Stimulated activated naive CD8-positive, alpha-beta T cell treated with anti-CD3 and anti-CD28 coated beads, Interleukin-15, Interleukin-2, amounts not matched to agents 100 U/mL and 50 U/mL, for 24 hours (primary cell): ENCODE data around the gene TAF15.
A peak's percentile ranks its signal among the peaks of the same experiment; 100 is the strongest.

Source experiments
- ATAC-seq: fragments of 150-1000 bp; cut with Tn5 transposase; one replicate; pipeline ENCODE4 v1.10.0; 2021
- DNase-seq: peaks from one replicate; pipeline ENCODE4 v3.0.0; 2021

TAF15 gene

DNA sequence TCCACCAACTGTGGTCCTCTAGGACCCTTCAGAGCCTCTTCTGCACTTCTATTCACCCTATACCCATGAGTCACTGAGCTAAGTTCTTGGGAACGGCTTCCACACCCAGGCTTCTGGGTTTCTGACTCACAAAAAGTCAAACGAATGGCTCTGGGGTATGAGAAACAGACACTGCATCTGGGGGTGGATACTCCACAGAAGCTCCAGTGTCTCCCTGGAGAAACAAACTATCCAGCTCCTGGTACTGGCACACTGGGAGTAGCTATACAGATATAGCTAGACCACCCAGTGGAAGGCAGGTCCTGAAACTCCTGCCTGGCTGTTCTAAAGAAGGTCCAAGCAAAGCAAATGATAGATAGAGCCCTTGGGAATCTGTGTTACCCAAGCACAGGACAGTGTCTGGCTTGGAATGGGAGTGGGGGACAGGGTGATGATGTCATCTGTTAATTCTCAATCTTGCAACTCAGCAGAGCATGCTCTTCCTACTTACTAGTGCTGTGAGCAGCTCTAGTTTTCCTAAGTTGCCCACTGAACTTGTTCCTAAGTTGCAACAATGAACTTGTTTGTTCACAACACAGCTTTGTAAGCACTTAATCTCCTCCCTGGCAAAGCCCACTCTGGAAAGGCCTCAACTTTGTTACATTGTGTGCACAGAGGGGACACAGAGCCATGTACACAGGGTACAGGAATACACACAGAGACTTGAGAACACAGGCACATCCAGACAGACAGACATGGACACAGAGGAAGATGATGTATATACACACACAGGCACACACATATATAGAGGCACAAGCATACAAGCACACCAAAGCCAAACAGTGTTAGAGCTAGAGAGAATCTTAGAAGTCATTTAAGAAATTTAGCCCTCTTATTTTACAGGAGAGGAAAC is 20.6 kb upstream of the TAF15 start:
- ATAC-seq (peak; percentile 75), DNase-seq (no peak)

- DNase-seq, result no peak
- no peak for ATAC-seq
Measured at GRCh38 chr17:35790841-35791240, 18.4 kb upstream of the TAF15 start.

- ATAC-seq, result no peak
- DNase-seq, result no peak
Measured at GRCh38 chr17:35791681-35792350, 17.5 kb upstream of the TAF15 start.

DNA sequence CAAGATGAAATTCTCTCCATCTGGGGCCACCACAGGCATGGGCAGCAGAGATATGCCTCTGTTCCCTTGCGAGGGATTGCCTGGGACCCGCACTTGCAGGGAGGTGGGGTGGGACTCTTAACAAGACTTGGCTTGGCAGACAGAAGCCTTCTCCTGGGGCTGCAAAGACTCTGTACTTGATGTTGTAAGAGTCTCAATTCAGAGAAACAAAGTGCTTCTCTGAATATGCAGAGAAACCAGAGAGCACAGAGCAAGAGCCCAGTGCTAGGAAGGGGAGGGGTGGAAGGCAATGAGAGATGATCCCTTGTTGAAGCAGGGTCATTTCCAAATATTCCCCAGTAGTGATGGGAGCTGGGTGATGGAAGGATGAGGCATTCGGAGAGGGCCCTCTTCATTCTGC is 16.0 kb upstream of the TAF15 start:
- no peak for ATAC-seq
- no peak for DNase-seq

DNA sequence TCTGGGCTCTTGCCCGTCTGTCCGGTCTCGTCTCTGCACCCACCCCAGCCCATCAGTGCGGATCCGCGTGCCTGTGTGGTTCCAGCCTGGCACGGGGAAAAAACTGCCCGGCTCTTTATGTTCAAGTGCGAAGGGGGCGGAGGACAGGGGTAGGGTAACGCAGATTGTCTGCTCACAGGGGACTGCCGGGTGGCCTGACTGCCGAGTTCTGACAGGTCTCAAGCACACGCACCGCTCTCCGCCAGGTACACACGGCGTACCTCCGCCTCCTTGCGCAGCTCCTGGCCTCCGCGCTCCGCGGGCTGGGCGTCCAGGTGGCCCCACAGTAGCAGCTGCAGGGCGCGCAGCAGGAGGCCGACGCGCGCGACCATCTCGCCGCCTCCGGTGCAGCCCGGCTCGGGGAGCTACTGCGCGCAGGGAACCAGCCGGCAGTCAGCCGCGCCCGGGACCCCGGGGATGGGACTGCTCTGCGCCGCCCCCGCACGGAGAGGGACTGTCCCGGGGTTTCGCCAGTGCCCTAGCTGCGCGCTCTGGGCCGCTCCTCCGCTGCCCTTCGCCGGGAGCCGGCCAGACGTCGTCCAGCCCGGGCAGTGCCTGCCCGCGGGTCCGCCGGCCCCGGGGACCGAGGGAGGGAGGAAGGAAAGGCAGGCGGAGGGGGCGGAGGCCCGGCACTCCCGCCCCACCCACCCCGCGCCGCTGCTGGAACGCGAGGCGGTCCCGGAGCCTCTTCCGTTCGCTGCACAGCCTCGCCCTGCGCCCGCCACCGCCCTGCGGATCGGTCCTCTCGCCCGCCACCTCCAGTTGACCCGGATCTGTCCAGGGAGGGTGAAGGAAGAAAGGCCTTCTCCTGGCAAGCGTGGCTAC is 14.0 kb upstream of the TAF15 start, which contains the start of gene MMP28:
Gene MMP28 (minus strand): TSS at position 635 of the 864 bp plus-strand sequence. CDS start 264 bp downstream, at position 371.
- DNase-seq, result peak; percentile 61

DNA sequence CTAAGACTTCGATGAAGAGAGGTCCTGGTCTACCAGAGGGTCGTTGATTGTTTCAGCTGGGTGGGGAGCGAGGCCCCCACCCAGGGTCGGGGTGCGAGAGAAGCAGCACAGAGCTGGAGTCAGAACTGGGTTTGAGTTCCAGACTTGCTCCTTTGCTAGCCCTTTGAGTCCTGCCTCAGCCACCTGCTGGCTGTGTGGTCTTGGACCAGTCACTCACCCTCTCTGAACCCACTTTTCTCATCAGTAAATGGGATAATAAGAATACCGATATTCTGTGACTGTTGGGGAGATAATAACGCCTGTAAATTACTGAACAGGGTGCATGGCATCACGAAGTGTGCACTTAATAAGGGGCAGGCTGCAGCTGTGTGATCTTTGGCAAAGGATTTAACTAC is 13.4 kb upstream of the TAF15 start:
- DNase-seq (no peak), ATAC-seq (no peak)

More for the DNA sequence above, 14.0 kb upstream of the TAF15 start, which contains the start of gene MMP28:
- peak; percentile 74 for ATAC-seq

DNA sequence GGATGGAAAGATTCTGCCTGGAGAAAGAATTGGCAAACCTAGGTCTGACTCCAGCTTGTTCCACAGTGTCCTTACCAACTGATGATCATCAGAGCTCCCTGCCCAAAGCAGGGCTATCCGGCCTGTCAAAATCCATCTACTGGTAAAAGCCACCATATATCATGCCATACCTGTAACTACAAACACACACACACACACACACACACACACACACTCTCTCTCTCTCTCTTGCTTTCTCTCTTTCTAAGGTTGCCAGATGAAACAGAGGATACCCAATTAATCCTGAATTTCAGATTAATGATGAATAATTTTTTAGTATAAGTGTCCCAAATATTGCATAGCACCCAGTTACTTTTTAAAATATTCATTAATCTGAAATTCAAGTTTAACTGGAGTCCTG is 12.3 kb upstream of the TAF15 start:
- ATAC-seq, result no peak
- no peak for DNase-seq

DNA sequence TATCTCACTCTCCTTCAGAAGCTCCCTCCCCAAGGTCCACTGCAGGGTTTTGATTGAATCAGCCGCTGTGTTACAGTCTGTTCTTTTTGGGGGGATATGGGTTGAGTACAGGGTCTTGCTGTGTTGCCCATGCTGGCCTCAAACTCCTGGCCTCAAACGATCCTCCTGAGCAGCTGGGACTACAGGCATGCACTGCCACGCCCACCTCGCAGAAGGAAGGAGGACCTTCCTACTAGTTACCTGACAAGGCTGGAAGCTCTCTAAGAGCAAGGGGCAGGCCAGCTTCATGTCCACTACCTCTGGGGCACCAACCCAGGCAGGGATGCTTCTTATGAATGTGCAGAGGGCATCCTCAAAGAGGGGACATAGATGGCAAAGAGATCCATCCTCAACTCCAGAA is 11.9 kb upstream of the TAF15 start:
- no peak for ATAC-seq
- no peak for DNase-seq

GRCh38 chr17:35797918-35798317 is 11.4 kb upstream of the TAF15 start:
- ATAC-seq (no peak), DNase-seq (no peak)

- no peak for DNase-seq
Measured at GRCh38 chr17:35799942-35800341, 9.3 kb upstream of the TAF15 start.

DNA sequence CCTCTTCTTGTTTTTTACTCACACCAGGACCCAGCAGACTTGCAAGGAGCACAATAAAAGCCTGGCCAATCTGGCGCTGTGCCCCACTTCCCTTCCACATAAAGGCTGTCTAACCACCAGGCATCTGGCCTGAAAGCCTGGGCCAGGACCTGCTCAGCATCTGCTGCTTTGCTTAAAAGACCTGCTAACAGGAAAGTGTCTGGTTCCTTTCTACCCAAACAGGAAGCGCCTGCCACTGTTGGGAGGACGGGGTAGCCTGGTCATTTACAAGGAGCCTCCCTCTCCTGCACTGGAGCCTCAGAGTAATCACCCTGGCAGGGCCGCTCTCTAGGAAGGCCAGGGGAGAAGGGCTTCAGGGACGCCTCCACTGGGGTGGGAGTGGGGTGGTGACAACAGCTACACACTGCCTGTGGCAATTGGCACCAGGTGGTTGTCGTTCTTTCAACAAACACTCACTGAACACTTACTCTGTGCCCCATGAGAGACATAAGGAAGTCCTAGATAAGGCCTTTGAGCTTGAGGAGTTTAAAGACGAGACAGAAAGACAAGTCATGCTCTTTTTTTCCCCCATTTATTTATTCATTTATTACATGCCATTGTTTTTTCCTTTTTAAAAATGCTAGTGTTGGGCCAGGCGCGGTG is 7.6 kb upstream of the TAF15 start:
- DNase-seq (no peak), ATAC-seq (no peak)

More at GRCh38 chr17:35799942-35800341, 9.3 kb upstream of the TAF15 start:
- ATAC-seq, result no peak

- DNase-seq, result no peak
- peak; percentile 51 for ATAC-seq
Measured at GRCh38 chr17:35804658-35805192, 4.6 kb upstream of the TAF15 start.

DNA sequence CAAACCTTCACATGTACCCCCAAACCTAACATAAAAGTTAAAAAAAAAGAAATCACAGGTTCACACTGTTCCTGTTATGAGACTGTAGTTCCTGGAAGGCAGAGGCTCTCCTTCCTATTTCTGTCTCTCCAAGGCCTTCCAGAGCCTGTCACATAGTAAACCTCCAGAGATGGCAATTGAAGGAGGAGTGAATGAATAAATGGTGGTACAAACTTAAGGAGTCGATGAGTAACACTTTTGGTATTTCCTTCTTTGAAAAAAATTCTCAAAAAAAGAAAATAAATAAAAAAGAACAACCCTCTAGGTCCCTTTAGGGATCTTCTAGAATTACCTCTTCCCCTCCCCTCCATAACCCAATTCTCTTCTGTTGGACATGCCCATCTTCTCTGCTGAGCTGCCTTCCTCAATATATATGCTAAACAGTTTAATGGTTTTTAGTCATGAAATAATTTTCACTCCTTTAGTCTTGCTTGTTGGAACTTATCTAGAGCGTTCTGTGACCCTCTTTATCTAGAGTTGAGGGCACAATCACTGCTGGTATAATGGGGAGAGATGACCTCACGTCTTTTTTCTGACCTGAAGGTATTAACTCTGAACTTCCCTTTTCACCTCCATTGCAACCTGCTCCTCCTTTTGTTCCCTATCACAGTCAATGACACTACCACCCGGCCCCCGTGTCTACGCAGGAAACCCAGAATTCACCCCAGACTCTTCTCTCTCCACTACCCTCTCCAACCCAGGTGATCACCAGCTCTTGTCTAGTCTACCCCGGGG is 1.7 kb upstream of the TAF15 start:
- ATAC-seq (no peak), DNase-seq (no peak)

DNA sequence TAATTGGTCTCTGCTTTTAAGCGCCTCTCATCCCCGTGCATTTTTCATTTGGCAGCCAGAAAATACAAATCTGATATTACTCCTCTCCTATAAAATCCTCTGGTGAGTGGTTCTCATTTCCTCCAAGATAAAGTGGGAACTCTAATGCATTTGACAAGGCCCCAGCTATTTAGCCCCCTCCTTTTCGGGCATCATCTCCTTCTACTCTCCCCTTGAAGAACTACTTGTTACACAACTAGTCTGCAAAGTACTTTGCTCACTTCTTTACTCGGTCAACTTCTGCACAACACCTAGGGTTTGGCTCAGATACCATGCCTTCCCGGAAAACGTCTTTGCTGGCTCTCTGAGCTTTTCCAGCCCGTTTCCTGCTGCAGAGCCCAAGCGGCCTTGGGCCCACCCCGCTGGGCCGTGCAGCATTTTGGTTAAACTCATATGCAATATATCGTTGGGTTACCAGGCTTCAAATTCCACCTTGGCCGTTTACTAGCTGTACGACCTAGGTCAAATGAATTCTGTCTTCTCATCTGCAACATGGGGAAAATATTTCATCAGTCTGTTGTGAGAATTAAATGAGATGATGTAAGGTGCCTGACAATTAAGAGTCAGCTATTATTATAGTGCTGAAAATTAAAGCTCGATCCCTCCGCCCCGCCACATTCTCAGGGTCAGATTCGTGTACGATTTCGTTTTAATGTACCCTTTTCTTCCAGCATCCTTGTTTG is 883 bp upstream of the TAF15 start:
- no peak for ATAC-seq

GRCh38 chr17:35809855-35810461 is 674 bp downstream of the TAF15 start:
- ATAC-seq (no peak), DNase-seq (no peak)

More for the DNA sequence above, 883 bp upstream of the TAF15 start:
- DNase-seq, result no peak

DNA sequence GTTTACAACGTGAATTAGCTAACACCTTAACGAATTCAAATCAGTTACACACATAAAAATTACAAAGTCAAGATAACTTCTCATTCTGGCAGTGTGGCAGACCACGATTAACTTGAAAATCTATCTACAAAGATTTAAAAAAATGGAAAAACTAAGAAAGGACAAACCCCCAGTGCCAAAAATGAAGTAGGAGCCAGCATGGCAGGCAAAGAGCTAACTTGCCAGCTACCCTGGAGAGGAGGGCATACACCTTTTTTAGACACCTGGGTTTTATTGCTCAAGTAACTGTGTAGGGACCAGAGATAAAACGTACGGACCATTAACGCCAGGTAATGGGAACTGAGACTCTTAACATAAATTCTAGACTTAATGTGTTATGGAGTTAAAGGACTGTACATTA is 2.5 kb downstream of the TAF15 start:
- ATAC-seq (no peak), DNase-seq (no peak)

GRCh38 chr17:35812456-35812855 is 3.2 kb downstream of the TAF15 start:
- DNase-seq, result no peak
- no peak for ATAC-seq

- no peak for ATAC-seq
Measured at GRCh38 chr17:35816723-35817122, 7.4 kb downstream of the TAF15 start.

DNA sequence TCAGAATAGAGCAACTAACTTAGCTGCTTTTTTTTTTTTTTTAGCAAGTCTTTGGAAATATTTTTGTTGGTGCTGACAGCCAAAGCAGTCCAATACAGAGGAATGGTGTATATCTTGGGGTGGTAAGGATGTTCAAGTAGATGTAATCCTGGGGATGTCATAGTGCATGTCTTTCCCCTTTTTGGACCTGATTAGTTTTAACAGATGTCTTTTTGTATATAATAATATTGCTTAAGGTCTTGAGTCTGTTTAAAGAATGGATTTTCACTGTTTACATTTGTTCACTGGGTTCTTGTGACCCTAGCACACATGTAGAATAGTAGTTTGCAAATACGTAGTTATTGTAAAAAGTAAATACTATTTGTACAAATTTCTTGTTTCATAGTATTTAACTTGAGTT is 7.9 kb downstream of the TAF15 start:
- DNase-seq, result no peak
- ATAC-seq, result no peak

More at GRCh38 chr17:35816723-35817122, 7.4 kb downstream of the TAF15 start:
- no peak for DNase-seq

DNA sequence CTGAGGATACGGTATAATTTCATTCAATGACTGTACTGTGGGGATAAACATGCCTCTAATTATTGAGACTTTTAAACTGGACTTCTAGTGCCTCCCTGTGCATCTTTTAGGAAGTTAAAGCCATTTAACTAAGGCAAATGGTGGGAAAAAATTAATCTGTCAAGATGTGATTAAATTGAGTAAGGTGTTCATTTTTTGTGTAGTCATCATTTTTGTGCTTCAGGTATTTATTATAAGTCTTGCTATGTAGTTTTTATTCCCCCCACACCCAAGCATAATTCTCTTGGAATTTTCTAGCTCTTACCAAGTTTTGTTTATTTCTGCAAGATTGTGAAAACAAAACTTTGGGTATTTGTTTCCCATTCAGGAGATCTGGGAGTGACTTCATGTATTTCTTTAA is 10.2 kb downstream of the TAF15 start:
- no peak for ATAC-seq
- no peak for DNase-seq
